Ovary (tissue), 3 donors: ENCODE data around the gene HNRNPAB.

Source experiments
- CTCF ChIP-seq, 3 donors: fragments of 450-650 bp in 2 of 3; fragments of 200-600 bp in 1 of 3; IDR thresholded peaks; one replicate each; pipeline versions ENCODE4 v1.5.1 to v1.8.0; 2016 to 2022; ENCODE audit warnings: antibody characterized with exemption in 3 of 3, mild to moderate bottlenecking in 1 of 3
- EP300 ChIP-seq: sonication (generic); formaldehyde crosslinking; IDR thresholded peaks from one replicate; pipeline ENCODE4 v1.6.1; 2017; ENCODE audit warnings: antibody characterized with exemption
- donor health status: DM: no; HTN: no; CAD: no.

- no peak for TF ChIP-seq CTCF (IDR thresholded peaks at IDR 0.05)
- no peak for TF ChIP-seq EP300
Measured at GRCh38 chr5:178160176-178160575, 44.2 kb upstream of the HNRNPAB start.
